HT-29 (cell line): Measurements from ENCODE around the gene SPANXB1. TPM values are rescaled to one million over a fixed set of nuclear protein-coding genes. Genes with fewer than 3 reads are reported as not detected.
A peak's percentile ranks its signal among the peaks of the same experiment; 100 is the strongest.
"Not testable (repeated sequence)": the region's sequence is repeated elsewhere in the genome, so short reads cannot be mapped to it uniquely, and the experiment has no call there.

Source experiments
- DNase-seq: peaks from one replicate; pipeline ENCODE4 v3.0.0-alpha.2; 2015; ENCODE audit warnings: low spot score
- total RNA-seq: library from RNA; depleted of rRNA; stranded (reverse); fragments of >200 nt; shearing (Covaris generic); gene quantifications from 2 replicates; pipeline ENCODE4 v1.2.3, GENCODE V29; 2014; rRNA removed

Gene SPANXB1, protein sequence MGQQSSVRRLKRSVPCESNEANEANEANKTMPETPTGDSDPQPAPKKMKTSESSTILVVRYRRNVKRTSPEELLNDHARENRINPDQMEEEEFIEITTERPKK
- not detected in 2 replicates for total RNA-seq

DNA sequence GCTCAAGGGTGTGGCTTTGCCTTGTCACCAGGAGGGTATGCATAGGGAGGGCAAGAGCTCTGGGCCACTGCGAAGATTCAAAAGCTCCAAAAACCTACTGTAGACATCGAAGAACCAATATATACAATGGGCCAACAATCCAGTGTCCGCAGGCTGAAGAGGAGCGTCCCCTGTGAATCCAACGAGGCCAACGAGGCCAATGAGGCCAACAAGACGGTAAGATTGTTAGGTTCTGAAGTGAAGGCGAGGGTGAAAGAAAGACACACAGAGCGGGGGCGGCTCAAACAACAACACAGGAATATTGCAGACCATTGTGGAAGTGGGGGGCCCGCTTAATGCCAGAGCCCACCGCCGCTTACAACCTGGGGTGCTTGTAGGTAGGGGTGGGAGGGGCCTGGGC is at the start of gene SPANXB1:
Gene SPANXB1, plus strand, starts transcription at position 27 of the 400 bp plus-strand sequence. Its CDS starts 100 bp downstream, at position 127.
- DNase-seq: not testable (repeated sequence)

DNA sequence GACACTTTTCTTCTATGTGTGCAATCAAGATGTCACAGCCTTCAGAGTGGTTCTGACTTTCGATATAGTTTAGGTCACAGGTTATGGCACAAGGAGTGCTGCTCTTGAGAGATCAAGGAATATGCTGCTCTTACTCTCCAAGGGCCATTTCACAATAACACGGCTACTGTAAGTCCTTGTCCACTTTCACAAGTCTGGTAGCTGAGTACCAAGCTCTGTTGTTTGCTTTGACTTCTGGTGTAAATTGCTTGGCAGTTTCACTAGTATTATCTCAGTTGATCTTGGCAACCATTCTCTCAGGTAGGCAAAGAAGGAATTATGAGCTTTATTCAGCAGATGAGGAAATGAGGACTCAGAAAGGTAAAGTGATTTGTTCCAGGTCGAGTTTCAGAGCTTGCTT is 35.4 kb upstream of the SPANXB1 start:
- DNase-seq: no peak

DNA sequence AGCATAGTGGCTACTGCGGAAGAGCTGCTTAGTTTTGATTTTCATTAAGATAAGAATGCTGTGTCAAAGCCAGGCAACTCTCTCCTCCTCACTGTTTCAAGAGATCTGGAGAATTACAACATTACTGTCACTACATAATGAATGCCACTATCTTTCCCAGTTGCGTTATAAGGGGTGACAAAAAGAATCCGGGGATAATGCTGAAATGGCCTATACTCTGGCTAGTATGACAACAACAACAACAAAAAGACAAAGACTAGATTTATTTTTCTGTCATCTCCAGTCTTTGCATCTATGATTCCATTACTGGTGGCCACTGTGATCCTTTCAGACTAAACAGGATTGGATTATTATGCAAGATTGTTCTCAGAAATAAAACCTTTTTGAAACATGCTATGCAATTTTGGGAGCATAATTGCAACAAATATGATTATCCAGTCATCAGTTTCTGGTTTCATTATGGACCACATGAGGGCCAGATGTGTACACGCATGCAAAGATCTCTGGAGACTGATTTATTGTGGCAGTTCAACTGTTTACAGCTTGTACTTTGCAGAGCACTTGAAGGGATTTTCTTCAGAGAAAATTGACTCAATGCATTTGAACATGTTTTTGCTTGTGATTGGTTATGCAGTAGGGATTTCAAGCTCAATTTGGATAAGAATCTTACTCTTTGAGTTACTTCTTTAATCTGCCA is 31.1 kb upstream of the SPANXB1 start:
- DNase-seq: no peak

DNA sequence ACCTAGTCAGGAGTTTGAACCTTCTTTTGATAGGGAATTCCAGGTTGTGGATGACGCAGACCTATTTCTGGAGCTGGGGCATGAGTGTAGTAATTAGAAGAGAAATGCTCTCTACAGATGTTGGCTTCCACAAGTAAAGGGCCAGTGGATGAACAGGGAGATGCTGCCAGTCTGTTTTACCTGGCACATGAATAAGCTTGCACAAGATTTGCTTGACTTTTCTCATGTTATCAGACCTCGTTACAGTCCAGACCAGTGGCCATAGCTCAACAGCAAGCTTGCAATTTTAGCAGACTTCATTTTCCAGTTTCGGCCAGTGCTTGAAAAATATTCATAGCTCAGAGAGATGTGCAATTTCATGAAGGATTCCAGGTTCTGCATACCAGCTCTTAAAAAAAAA is 26.9 kb upstream of the SPANXB1 start:
- no peak for DNase-seq

DNA sequence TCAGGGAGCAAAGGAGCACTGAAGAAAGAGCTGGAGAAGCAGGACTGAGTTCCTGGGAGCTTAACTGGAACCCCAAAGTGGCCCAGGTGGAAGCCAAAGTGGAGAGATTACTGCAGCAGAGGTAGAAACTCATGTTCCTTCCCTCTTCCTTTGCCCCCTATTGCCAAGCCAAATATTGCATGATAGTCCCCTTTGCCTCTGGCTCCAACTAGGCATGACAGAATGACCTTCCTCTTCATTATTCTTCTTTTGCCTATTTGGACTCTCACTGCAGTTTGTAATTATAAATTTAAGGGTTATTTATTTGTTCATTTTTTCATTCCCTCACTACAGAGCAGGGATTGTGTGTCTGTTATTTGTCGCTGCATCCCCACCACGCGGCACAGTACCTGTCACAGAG is 22.1 kb upstream of the SPANXB1 start:
- no peak for DNase-seq

DNA sequence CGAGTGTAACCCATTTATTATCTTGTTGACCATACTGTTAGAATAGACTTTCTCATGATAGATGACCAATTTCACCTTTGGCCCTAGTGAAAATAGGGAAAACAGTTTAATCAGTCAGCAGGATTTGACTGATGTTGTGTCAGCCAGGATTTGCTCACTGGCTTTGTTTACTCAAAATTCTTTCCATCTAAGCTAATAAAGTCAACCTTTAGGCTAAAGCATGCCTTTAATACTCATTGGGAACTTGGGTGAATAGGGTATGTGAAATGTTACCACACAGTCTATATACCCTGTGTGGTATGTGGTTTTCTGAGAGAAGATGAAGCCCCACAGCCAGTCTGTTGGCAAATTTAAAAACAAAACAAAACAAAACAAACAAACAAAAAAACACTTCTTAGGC is 18.7 kb upstream of the SPANXB1 start:
- DNase-seq: no peak

DNA sequence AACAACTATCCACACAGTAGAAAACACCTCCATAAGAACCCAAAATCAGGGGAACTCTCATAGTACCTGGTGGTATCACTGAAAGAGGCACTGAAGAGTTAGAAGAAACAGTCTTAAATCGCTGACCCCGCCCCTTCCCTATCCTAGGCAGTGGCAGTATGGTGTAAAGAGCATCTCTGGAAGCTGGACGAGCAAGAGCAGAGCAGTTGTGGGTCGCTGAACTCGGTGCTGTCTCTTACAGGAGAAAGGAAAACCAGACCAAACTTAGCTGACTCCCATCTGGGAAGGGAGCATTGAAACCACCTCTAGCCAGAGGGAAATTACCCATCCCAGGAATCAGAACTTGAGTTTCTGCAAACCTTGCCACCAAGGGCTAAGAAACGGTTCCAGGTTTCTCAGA is 2.8 kb downstream of the SPANXB1 start:
- DNase-seq: not testable (repeated sequence)

DNA sequence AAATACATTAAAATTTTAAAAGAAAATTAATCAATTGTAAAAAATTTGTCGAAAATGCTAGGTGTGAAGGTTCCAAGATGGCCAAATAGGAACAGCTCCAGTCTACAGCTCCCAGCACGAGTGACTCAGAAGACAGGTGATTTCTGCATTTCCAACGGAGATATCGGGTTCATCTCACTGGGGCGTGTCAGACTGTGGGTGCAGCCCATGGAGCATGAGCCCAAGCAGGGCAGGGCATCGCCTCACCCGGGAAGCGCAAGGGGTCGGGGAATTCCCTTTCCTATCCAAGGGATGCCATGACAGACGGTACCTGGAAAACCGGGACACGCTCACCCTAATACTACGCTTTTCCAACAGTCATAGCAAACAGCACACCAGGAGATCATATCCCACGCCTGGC is 41.9 kb downstream of the SPANXB1 start:
- DNase-seq: not testable (repeated sequence)

DNA sequence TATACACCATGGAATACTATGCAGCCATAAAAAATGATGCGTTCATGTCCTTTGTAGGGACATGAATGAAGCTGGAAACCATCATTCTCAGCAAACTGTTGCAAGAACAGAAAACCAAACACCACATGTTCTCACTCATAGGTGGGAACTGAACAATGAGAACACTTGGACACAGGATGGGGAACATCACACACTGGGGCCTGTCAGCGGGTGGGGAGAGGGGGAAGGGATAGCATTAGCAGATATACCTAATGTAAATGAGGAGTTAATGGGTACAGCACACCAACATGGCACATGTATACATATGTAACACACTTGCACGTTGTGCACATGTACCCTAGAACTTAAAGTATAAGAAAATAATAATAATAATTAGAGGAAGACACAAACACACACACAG is 47.5 kb downstream of the SPANXB1 start:
- not testable (repeated sequence) for DNase-seq

DNA sequence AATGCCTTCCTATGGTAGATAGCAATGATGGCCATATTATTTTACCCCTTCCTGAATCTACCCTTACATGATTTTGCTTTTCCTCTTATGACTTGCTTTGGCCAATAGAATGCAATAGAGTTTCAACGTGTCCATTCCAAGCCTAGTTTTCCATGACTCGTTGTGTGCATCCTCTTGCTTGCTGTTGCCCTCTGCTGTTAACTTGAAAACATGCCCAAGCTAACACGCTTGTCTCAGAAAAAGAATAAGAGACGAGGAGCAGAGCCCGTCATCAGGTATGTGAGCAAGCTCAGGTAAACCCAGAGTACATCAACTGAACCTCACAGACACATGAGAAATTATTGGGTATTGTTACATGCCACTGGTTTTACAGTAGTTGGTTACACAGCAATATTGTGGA is 49.7 kb downstream of the SPANXB1 start:
- DNase-seq: peak; percentile 13

Other genes starting within 250 kb of the SPANXB1 start
- gene LDOC1, start 174.5 kb downstream of the SPANXB1 start, total RNA-seq: not detected in 2 replicates
- not detected in 2 replicates for gene SPANXC, start 239.9 kb downstream of the SPANXB1 start, total RNA-seq